Activated T-cell treated with anti-CD3 and anti-CD28 coated beads, Interleukin-2, amount 50 U/mL, for 24 hours (primary cell): ENCODE data around the gene CABYR.

Experiments used
- DNase-seq: peaks from one replicate; pipeline ENCODE4 v3.0.0-alpha.2; 2020
- H3K27ac Mint-ChIP-seq: 2 replicates; pipeline ENCODE4 v1.8.0; 2020; ENCODE audit warnings: mild to moderate bottlenecking, mixed read lengths
- H3K27me3 Mint-ChIP-seq: 2 replicates; pipeline ENCODE4 v1.8.0; 2020; ENCODE audit warnings: mixed read lengths
- H3K36me3 Mint-ChIP-seq: 2 replicates; pipeline ENCODE4 v1.8.0; 2020; ENCODE audit warnings: low read depth, mixed read lengths
- H3K4me1 Mint-ChIP-seq: 2 replicates; pipeline ENCODE4 v1.8.0; 2020; ENCODE audit warnings: low read depth, mixed read lengths
- H3K4me3 Mint-ChIP-seq: 2 replicates; pipeline ENCODE4 v1.8.0; 2020; ENCODE audit warnings: mild to moderate bottlenecking, moderate library complexity, mixed read lengths
- H3K9me3 Mint-ChIP-seq: 2 replicates; pipeline ENCODE4 v1.8.0; 2020; ENCODE audit warnings: mixed read lengths

The CABYR gene

GRCh38 chr18:24160086-24160485, 21.2 kb downstream of the CABYR start:
- no peak for DNase-seq
- Mint-ChIP-seq H3K4me1 (no peaks in the 10 kb centered on the region), H3K9me3 (no peaks in the 10 kb centered on the region), H3K27ac (no peak overlapping the region), H3K36me3 (no peaks in the 10 kb centered on the region), H3K27me3 (no peaks in the 10 kb centered on the region), H3K4me3 (no peak overlapping the region)

- Mint-ChIP-seq H3K9me3 (no peaks in the 10 kb centered on the region), H3K27ac (no peak overlapping the region), H3K36me3 (no peaks in the 10 kb centered on the region), H3K4me1 (no peaks in the 10 kb centered on the region), H3K27me3 (no peaks in the 10 kb centered on the region), H3K4me3 (no peak overlapping the region)
- no peak for DNase-seq
These were observed 22.4 kb downstream of the CABYR start for GRCh38 chr18:24161304-24161703.

- Mint-ChIP-seq H3K4me3 (no peak overlapping the region), H3K36me3 (no peaks in the 10 kb centered on the region), H3K9me3 (no peaks in the 10 kb centered on the region), H3K4me1 (no peaks in the 10 kb centered on the region), H3K27ac (no peak overlapping the region), H3K27me3 (no peaks in the 10 kb centered on the region)
- no peak for DNase-seq
These were observed 29.6 kb downstream of the CABYR start for GRCh38 chr18:24168496-24168895.

- no peak for DNase-seq
These were observed 31.5 kb downstream of the CABYR start for GRCh38 chr18:24170360-24170759.

GRCh38 chr18:24173997-24174396, 35.1 kb downstream of the CABYR start:
- DNase-seq = no peak
- no peaks in the 10 kb centered on the region for H3K9me3 Mint-ChIP-seq
- H3K27me3 Mint-ChIP-seq = peaks cover 2% of the 10 kb centered on the region
- no peak overlapping the region for H3K4me3 Mint-ChIP-seq
- no peaks in the 10 kb centered on the region for H3K36me3 Mint-ChIP-seq
- peaks cover 5% of the 10 kb centered on the region for H3K4me1 Mint-ChIP-seq
- no peak overlapping the region for H3K27ac Mint-ChIP-seq

More at GRCh38 chr18:24170360-24170759, 31.5 kb downstream of the CABYR start:
- Mint-ChIP-seq H3K36me3 (no peaks in the 10 kb centered on the region), H3K9me3 (no peaks in the 10 kb centered on the region), H3K27me3 (peaks cover 2% of the 10 kb centered on the region), H3K27ac (no peak overlapping the region), H3K4me3 (no peak overlapping the region), H3K4me1 (peaks cover 5% of the 10 kb centered on the region)

GRCh38 chr18:24176727-24177416, 38.0 kb downstream of the CABYR start:
- Mint-ChIP-seq H3K27me3 (peaks cover 2% of the 10 kb centered on the region), H3K9me3 (no peaks in the 10 kb centered on the region), H3K4me1 (peaks cover 6% of the 10 kb centered on the region), H3K36me3 (no peaks in the 10 kb centered on the region), H3K4me3 (no peak overlapping the region), H3K27ac (no peak overlapping the region)
- DNase-seq = peak; percentile 48

GRCh38 chr18:24177499-24178133, 38.8 kb downstream of the CABYR start:
- Mint-ChIP-seq H3K27me3 (peaks cover 2% of the 10 kb centered on the region), H3K4me3 (no peak overlapping the region)

GRCh38 chr18:24180048-24180447, 41.2 kb downstream of the CABYR start:
- Mint-ChIP-seq H3K27ac (no peak overlapping the region), H3K4me3 (no peak overlapping the region), H3K4me1 (peaks cover 1% of the 10 kb centered on the region), H3K9me3 (no peaks in the 10 kb centered on the region), H3K36me3 (no peaks in the 10 kb centered on the region), H3K27me3 (peaks cover 6% of the 10 kb centered on the region)
- no peak for DNase-seq

More at GRCh38 chr18:24177499-24178133, 38.8 kb downstream of the CABYR start:
- H3K4me1 Mint-ChIP-seq = peaks cover 6% of the 10 kb centered on the region
- H3K9me3 Mint-ChIP-seq = no peaks in the 10 kb centered on the region
- H3K27ac Mint-ChIP-seq = no peak overlapping the region
- DNase-seq = no peak
- H3K36me3 Mint-ChIP-seq = no peaks in the 10 kb centered on the region

- H3K9me3 Mint-ChIP-seq = no peaks in the 10 kb centered on the region
- H3K27ac Mint-ChIP-seq = no peak overlapping the region
- DNase-seq = no peak
- H3K4me3 Mint-ChIP-seq = no peak overlapping the region
- peaks cover 1% of the 10 kb centered on the region for H3K4me1 Mint-ChIP-seq
- H3K36me3 Mint-ChIP-seq = no peaks in the 10 kb centered on the region
- H3K27me3 Mint-ChIP-seq = peaks cover 7% of the 10 kb centered on the region
These were observed 42.9 kb downstream of the CABYR start for GRCh38 chr18:24181806-24182205.

GRCh38 chr18:24185805-24186204, 46.9 kb downstream of the CABYR start:
- Mint-ChIP-seq H3K4me3 (no peak overlapping the region), H3K4me1 (peaks cover 1% of the 10 kb centered on the region), H3K27me3 (peaks cover 15% of the 10 kb centered on the region), H3K9me3 (no peaks in the 10 kb centered on the region), H3K36me3 (no peaks in the 10 kb centered on the region), H3K27ac (no peak overlapping the region)
- DNase-seq = no peak

- H3K36me3 Mint-ChIP-seq = no peaks in the 10 kb centered on the region
- no peaks in the 10 kb centered on the region for H3K9me3 Mint-ChIP-seq
These were observed 48.2 kb downstream of the CABYR start for GRCh38 chr18:24187049-24187448.

GRCh38 chr18:24187689-24188088, 48.8 kb downstream of the CABYR start:
- Mint-ChIP-seq H3K4me3 (no peak overlapping the region), H3K27ac (no peak overlapping the region), H3K4me1 (no peaks in the 10 kb centered on the region), H3K9me3 (no peaks in the 10 kb centered on the region), H3K27me3 (peaks cover 18% of the 10 kb centered on the region), H3K36me3 (no peaks in the 10 kb centered on the region)
- DNase-seq = no peak

More at GRCh38 chr18:24187049-24187448, 48.2 kb downstream of the CABYR start:
- H3K4me3 Mint-ChIP-seq = no peak overlapping the region
- no peak for DNase-seq
- peaks cover 17% of the 10 kb centered on the region for H3K27me3 Mint-ChIP-seq
- H3K27ac Mint-ChIP-seq = no peak overlapping the region
- no peaks in the 10 kb centered on the region for H3K4me1 Mint-ChIP-seq

GRCh38 chr18:24188120-24188519, 49.3 kb downstream of the CABYR start:
- no peak overlapping the region for H3K27ac Mint-ChIP-seq
- no peaks in the 10 kb centered on the region for H3K4me1 Mint-ChIP-seq
- DNase-seq = no peak
- no peaks in the 10 kb centered on the region for H3K36me3 Mint-ChIP-seq
- H3K9me3 Mint-ChIP-seq = no peaks in the 10 kb centered on the region
- no peak overlapping the region for H3K4me3 Mint-ChIP-seq
- H3K27me3 Mint-ChIP-seq = peaks cover 18% of the 10 kb centered on the region

- Mint-ChIP-seq H3K9me3 (no peaks in the 10 kb centered on the region), H3K4me1 (no peaks in the 10 kb centered on the region), H3K27me3 (peaks cover 18% of the 10 kb centered on the region), H3K27ac (no peak overlapping the region), H3K4me3 (no peak overlapping the region), H3K36me3 (no peaks in the 10 kb centered on the region)
- no peak for DNase-seq
These were observed 50.2 kb downstream of the CABYR start for GRCh38 chr18:24189007-24189528.

- H3K27ac Mint-ChIP-seq = no peak overlapping the region
- DNase-seq = no peak
- H3K4me3 Mint-ChIP-seq = no peak overlapping the region
- peaks cover 14% of the 10 kb centered on the region for H3K27me3 Mint-ChIP-seq
- H3K4me1 Mint-ChIP-seq = no peaks in the 10 kb centered on the region
- H3K36me3 Mint-ChIP-seq = no peaks in the 10 kb centered on the region
- no peaks in the 10 kb centered on the region for H3K9me3 Mint-ChIP-seq
These were observed 50.9 kb downstream of the CABYR start for GRCh38 chr18:24189664-24190346.
